HuH-7.5 (cell line): Measurements from ENCODE around the gene CLIC5.

Experiments
- DNase-seq: peaks from one replicate; pipeline ENCODE4 v3.0.0; 2011; ENCODE audit warnings: low spot score

The CLIC5 gene

GRCh38 chr6:46035242-46035641, 19.6 kb upstream of the CLIC5 start:
- DNase-seq: no peak

DNA sequence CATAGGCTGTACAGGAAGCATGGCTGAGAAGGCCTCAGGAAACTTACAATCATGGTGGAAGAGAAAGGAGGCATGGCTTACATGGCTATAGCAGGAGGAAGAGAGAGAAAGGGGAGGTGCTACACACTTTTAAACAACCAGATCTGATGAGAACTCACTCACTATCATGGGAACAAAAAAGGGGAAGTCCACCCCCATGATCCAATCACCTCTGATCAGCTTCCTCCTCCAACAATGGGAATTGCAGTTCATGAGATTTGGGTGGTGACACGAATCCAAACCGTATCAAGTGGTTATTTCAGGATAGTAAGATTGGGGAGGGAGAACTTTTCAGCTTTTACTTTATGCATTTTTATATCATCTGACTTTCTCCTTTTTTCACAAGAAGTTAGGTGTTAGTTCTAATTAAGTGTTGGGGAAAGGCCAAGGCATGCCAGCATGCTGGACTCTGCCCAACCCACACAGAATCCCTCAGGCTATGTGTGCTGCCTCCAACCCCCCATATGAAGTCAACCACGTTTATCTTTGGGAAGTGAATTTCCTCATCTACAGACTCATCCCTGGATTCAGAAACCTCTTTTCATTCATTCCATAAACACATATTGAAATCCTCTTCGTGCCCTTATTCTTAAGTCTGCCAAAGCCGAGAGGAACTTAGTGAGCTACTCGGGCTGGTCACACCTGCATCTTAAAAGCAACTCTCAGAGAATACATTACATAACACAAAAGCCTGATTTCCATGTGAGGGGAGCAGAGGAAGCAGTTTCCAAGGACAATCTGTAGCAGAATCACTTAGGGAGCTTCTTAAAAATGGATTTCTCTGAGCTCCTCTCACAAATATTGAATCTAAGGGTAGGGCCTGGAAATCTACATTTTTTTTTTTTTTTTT, 16.7 kb upstream of the CLIC5 start:
- DNase-seq: no peak

GRCh38 chr6:46029602-46030001, 13.9 kb upstream of the CLIC5 start:
- DNase-seq: no peak

- DNase-seq: no peak
Measured at GRCh38 chr6:46026307-46026706, 10.6 kb upstream of the CLIC5 start.

GRCh38 chr6:46025573-46025972, 9.9 kb upstream of the CLIC5 start:
- DNase-seq: no peak

GRCh38 chr6:46024124-46024769, 8.6 kb upstream of the CLIC5 start:
- DNase-seq: no peak

DNA sequence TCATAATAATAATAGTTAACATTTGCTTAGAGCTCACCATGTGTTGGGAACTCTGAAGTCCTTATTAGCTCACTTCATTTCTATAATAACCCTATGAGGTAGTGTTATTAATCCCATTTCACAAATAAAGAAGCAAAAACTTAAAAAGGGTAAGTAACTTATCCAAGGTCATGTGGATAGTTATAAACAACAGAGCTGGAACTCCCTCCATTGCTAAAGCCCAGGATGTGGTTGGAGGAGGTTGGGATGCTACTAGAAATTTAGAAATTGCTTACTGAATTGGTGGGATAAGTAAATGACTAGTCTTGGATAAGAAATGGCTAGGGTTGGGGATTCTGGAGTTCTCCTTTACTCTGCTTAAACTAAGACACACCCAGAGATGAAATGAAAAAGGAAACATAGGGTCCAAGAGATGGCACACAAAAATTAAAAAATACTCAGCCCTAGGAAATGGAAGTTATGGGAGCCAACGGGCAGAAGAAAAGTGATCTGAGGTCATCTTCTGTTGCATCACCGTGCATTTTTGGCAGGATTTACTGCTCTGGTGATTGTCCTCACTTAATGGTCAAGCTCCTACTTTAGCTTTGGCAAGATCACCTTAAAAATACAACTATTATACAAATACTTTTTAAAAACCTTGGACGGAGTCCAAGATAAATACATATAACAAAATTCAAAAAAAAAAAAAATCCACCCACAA, 7.7 kb upstream of the CLIC5 start:
- DNase-seq: no peak

GRCh38 chr6:46022106-46022948, 6.7 kb upstream of the CLIC5 start:
- DNase-seq: no peak

- DNase-seq: no peak
Measured at GRCh38 chr6:46017726-46018125, 2.1 kb upstream of the CLIC5 start.

GRCh38 chr6:46016063-46016608, 476 bp upstream of the CLIC5 start:
- no peak for DNase-seq

GRCh38 chr6:46014511-46015118, 1.0 kb downstream of the CLIC5 start:
- DNase-seq: no peak

- no peak for DNase-seq
Measured at GRCh38 chr6:46014046-46014445, 1.6 kb downstream of the CLIC5 start.

GRCh38 chr6:46013639-46014038, 2.0 kb downstream of the CLIC5 start:
- DNase-seq: no peak

DNA sequence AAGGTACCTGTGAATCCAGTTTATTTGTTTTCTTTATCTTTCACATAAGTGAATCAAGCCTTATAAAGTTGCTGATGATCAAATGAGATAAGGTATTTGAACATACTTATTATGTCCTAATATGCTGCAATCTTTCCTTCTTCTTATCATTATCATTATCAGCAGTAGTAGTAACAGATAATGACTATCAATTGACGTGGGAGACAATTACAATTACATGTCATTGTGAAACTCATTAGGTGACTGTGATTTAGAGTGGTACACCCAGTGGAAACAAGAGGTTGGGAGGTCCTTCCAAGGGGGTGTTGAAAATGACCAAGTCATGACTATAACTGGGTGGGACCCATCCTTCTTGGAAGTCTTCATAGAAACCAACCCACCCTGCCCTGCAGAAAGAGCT, 2.8 kb downstream of the CLIC5 start:
- no peak for DNase-seq

GRCh38 chr6:46011188-46012085, 4.2 kb downstream of the CLIC5 start:
- DNase-seq: no peak

- DNase-seq: no peak
Measured at GRCh38 chr6:46010771-46011170, 4.9 kb downstream of the CLIC5 start.

DNA sequence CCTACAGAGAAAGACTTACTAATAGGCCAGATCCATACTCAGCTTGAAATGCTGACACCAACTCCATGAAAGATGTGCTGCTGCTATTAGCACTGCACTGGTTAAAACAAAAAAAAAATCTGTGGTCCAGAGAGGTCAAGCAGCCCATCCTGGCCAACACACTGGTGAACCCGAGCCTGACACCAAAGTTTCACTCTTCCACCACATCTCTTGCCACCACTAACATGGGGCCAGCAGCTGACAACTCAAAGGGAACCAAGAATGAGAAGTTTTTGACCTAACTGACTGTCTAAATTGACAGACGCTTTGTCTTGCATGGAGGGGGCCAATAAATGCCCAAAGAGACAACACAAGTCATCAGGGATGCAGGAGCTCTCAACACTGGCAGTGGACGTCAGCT, 5.4 kb downstream of the CLIC5 start:
- no peak for DNase-seq

DNA sequence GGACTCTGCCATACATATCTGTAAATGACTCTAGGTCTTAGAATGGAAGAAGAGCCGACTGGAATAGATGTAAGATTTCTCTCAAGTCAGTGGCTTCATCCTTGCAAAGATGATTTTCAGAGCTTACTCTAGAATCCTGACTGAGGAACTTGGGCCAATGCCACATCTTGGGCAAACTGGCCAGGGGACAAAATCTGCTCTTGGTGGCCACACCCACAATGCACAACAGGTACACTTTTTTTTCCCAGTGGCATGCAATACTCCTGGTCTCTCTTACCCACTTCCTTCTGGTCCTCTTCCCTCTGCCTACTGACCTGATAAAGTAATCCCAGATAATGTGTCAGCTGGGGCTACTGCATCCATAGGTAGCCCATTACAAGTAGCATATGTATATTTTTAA, 13.4 kb downstream of the CLIC5 start:
- no peak for DNase-seq

- no peak for DNase-seq
Measured at GRCh38 chr6:46000905-46001304, 14.8 kb downstream of the CLIC5 start.

- no peak for DNase-seq
Measured at GRCh38 chr6:45998524-45998923, 17.1 kb downstream of the CLIC5 start.
